Activated T-cell treated with anti-CD3 and anti-CD28 coated beads, Interleukin-2, amount 50 U/mL, for 4 hours (primary cell): ENCODE results near the gene C2CD4C. TPM values are rescaled to one million over a fixed set of nuclear protein-coding genes. Genes with fewer than 3 reads are reported as not detected.

ENCODE experiments used
- ATAC-seq, 2 donors: fragments of 200-7000 bp; cut with Tn5 transposase; one replicate each; pipeline ENCODE4 v1.10.0; 2021
- DNase-seq: peaks from one replicate; pipeline ENCODE4 v3.0.0-alpha.2; 2020
- H3K27me3 Mint-ChIP-seq: one replicate; pipeline ENCODE4 v1.8.0; 2021; ENCODE audit warnings: low read depth, mixed read lengths
- H3K36me3 Mint-ChIP-seq: one replicate; pipeline ENCODE4 v1.8.0; 2022; ENCODE audit warnings: mixed read lengths; ENCODE audit not compliant: insufficient read depth
- H3K4me1 Mint-ChIP-seq: one replicate; pipeline ENCODE4 v1.8.0; 2021; ENCODE audit warnings: low read depth, mixed read lengths
- H3K4me3 Mint-ChIP-seq: one replicate; pipeline ENCODE4 v1.8.0; 2021; ENCODE audit warnings: mild to moderate bottlenecking, moderate library complexity, mixed read lengths
- H3K9me3 Mint-ChIP-seq: one replicate; pipeline ENCODE4 v1.8.0; 2021; ENCODE audit warnings: mixed read lengths
- total RNA-seq, 3 donors: library from RNA; stranded (reverse); gene quantifications; one replicate each; pipeline ENCODE4 v1.2.1, GENCODE V29; 2021

C2CD4C gene
- total RNA-seq, 3 donors from 2014 or later: 0.11 to 0.14 TPM; not detected in 1

DNA sequence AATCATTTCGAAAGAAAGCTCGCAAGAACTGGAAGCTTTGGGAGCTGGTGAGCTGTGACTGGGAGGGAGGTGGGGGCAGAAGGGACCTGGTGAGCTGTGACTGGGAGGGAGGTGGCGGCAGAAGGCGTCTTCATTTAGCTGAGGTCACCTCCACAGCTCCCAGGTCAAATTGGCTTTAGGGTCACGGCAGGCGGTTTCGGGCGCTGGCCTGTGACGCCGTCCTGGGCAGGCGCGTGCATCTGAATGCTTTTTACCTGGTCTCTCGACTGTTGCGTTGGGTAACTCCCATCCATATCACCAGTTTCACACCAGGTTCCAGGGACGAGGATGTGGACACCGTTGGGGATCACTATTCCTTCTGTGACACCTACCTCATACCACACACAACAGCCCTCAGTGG, 29.2 kb downstream of the C2CD4C start:
- no peak for DNase-seq
- H3K4me1 Mint-ChIP-seq: peaks cover 14% of the 10 kb centered on the region
- ATAC-seq: no peak
- no peak overlapping the region for H3K4me3 Mint-ChIP-seq
- peaks cover 25% of the 10 kb centered on the region for H3K27me3 Mint-ChIP-seq
- H3K36me3 Mint-ChIP-seq: peaks cover 1% of the 10 kb centered on the region
- H3K9me3 Mint-ChIP-seq: peaks cover 4% of the 10 kb centered on the region

DNA sequence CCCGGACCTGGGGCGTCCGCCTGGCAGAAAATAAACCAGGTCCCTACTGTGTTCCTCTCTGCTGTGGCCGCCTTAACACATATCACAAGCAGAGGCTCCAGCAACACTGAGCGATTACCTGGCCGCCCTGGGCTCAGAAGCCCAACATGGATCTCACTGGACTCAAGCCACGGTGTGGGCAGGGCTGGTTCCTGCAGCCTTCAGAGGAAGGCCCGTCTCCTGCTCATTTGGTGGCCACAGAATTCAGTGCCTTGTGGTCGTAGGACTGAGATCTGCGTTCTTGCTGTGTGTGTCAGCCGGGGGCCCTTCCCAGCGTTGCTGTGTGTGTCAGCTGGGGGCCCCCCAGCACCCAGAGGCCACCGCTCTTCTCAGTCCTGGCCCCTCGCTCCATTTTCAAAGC, 30.2 kb downstream of the C2CD4C start:
- Mint-ChIP-seq H3K4me1 (peaks cover 14% of the 10 kb centered on the region), H3K9me3 (peaks cover 4% of the 10 kb centered on the region), H3K4me3 (no peak overlapping the region), H3K27me3 (peaks cover 18% of the 10 kb centered on the region), H3K36me3 (peaks cover 1% of the 10 kb centered on the region)
- ATAC-seq (no peak), DNase-seq (no peak)

GRCh38 chr19:377801-378581, 31.0 kb downstream of the C2CD4C start:
- peaks cover 4% of the 10 kb centered on the region for H3K9me3 Mint-ChIP-seq
- H3K4me1 Mint-ChIP-seq: peaks cover 7% of the 10 kb centered on the region
- no peak overlapping the region for H3K4me3 Mint-ChIP-seq
- ATAC-seq: no peak
- DNase-seq: no peak
- peaks cover 16% of the 10 kb centered on the region for H3K27me3 Mint-ChIP-seq
- peaks cover 1% of the 10 kb centered on the region for H3K36me3 Mint-ChIP-seq

- no peak for DNase-seq
- Mint-ChIP-seq H3K4me1 (no peaks in the 10 kb centered on the region), H3K9me3 (no peaks in the 10 kb centered on the region), H3K36me3 (no peaks in the 10 kb centered on the region), H3K4me3 (no peak overlapping the region), H3K27me3 (peaks cover 32% of the 10 kb centered on the region)
- ATAC-seq: no peak
Measured at GRCh38 chr19:376111-376470, 32.9 kb downstream of the C2CD4C start.

- DNase-seq (no peak), ATAC-seq (no peak)
- no peaks in the 10 kb centered on the region for H3K9me3 Mint-ChIP-seq
- no peaks in the 10 kb centered on the region for H3K36me3 Mint-ChIP-seq
- peaks cover 34% of the 10 kb centered on the region for H3K27me3 Mint-ChIP-seq
- H3K4me1 Mint-ChIP-seq: no peaks in the 10 kb centered on the region
- H3K4me3 Mint-ChIP-seq: no peak overlapping the region
Measured at GRCh38 chr19:375395-376110, 33.4 kb downstream of the C2CD4C start.

- DNase-seq (no peak), ATAC-seq (no peak)
- Mint-ChIP-seq H3K4me1 (no peaks in the 10 kb centered on the region), H3K9me3 (no peaks in the 10 kb centered on the region), H3K36me3 (no peaks in the 10 kb centered on the region), H3K4me3 (no peak overlapping the region), H3K27me3 (peaks cover 33% of the 10 kb centered on the region)
Measured at GRCh38 chr19:374886-375235, 34.1 kb downstream of the C2CD4C start.

DNA sequence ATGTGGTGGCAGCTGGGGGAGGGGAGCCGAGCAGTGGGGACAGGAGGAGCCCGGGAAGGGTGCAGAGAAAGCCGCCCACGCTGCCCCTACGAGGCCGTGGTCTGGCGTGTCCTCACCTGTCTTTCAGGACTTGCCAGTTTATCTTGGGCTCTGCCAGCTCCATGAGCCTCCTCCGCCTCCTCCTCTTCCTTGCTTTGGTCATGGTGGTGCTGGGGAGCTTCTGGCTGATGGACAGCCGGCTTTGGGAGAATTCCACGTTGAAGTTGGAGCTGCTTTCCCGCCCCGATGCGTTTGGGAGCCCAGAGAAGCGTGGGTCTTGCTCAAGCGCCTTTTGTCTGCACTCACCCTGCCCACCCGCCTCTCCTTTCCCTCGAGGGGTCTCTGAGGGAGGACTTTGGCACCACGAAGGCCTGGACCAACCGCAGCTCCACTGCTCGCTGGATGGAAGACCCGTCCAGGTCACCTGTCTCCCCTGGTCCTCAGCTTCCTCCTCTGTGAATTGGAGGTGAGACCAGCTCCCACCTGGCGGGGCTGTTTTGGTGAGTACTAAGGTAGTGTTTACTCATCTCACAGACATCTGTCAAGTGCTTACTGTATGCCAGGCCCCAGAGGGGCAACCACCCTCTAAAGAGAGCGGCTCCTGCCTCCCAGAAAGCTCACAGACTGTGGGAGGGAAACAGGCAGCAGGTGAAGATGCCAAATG, 34.6 kb downstream of the C2CD4C start:
- DNase-seq (no peak), ATAC-seq (no peak)
- H3K36me3 Mint-ChIP-seq: no peaks in the 10 kb centered on the region
- H3K4me1 Mint-ChIP-seq: no peaks in the 10 kb centered on the region
- H3K27me3 Mint-ChIP-seq: peaks cover 38% of the 10 kb centered on the region
- H3K9me3 Mint-ChIP-seq: no peaks in the 10 kb centered on the region
- H3K4me3 Mint-ChIP-seq: no peak overlapping the region

- H3K27me3 Mint-ChIP-seq: peaks cover 45% of the 10 kb centered on the region
- no peaks in the 10 kb centered on the region for H3K4me1 Mint-ChIP-seq
- H3K9me3 Mint-ChIP-seq: no peaks in the 10 kb centered on the region
- no peak overlapping the region for H3K4me3 Mint-ChIP-seq
- H3K36me3 Mint-ChIP-seq: no peaks in the 10 kb centered on the region
- ATAC-seq (no peak), DNase-seq (no peak)
Measured at GRCh38 chr19:373391-374182, 35.4 kb downstream of the C2CD4C start.

GRCh38 chr19:372306-372890, 36.5 kb downstream of the C2CD4C start:
- Mint-ChIP-seq H3K27me3 (peaks cover 48% of the 10 kb centered on the region), H3K9me3 (no peaks in the 10 kb centered on the region), H3K4me1 (no peaks in the 10 kb centered on the region), H3K4me3 (no peak overlapping the region), H3K36me3 (no peaks in the 10 kb centered on the region)
- ATAC-seq: no peak
- DNase-seq: no peak

- DNase-seq (no peak), ATAC-seq (no peak)
- Mint-ChIP-seq H3K27me3 (peaks cover 52% of the 10 kb centered on the region), H3K36me3 (no peaks in the 10 kb centered on the region), H3K4me1 (no peaks in the 10 kb centered on the region), H3K9me3 (no peaks in the 10 kb centered on the region), H3K4me3 (no peak overlapping the region)
Measured at GRCh38 chr19:371501-372168, 37.3 kb downstream of the C2CD4C start.

GRCh38 chr19:370641-371330, 38.2 kb downstream of the C2CD4C start:
- no peak overlapping the region for H3K4me3 Mint-ChIP-seq
- ATAC-seq (no peak), DNase-seq (no peak)
- H3K4me1 Mint-ChIP-seq: no peaks in the 10 kb centered on the region
- H3K9me3 Mint-ChIP-seq: no peaks in the 10 kb centered on the region
- H3K36me3 Mint-ChIP-seq: no peaks in the 10 kb centered on the region
- H3K27me3 Mint-ChIP-seq: peaks cover 50% of the 10 kb centered on the region

DNA sequence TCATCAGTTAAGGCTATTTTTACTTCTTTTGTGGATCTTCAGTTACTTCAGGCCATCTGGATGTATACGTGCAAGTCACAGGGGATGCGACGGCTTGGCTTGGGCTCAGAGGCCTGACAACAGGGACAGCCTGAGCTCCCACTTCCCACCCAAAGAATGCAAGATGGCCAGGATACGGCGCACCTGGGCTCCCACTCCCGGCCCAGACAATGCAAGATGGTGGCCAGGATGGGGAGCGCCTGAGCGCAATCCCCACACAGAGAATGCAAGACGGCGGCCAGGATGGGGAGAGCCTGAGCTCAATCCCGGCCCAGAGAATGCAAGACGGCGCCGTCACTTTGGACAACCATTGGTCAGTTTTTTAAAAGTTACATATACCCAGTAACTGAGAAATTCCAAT, 39.1 kb downstream of the C2CD4C start:
- DNase-seq (no peak), ATAC-seq (no peak)
- H3K4me3 Mint-ChIP-seq: no peak overlapping the region
- no peaks in the 10 kb centered on the region for H3K4me1 Mint-ChIP-seq
- H3K36me3 Mint-ChIP-seq: no peaks in the 10 kb centered on the region
- H3K9me3 Mint-ChIP-seq: no peaks in the 10 kb centered on the region
- H3K27me3 Mint-ChIP-seq: peaks cover 52% of the 10 kb centered on the region

GRCh38 chr19:369256-369655, 39.7 kb downstream of the C2CD4C start:
- Mint-ChIP-seq H3K4me3 (no peak overlapping the region), H3K9me3 (no peaks in the 10 kb centered on the region), H3K4me1 (no peaks in the 10 kb centered on the region), H3K27me3 (peaks cover 52% of the 10 kb centered on the region), H3K36me3 (no peaks in the 10 kb centered on the region)
- ATAC-seq: no peak
- DNase-seq: no peak
